ENCODE results near the gene ASIC4. TPM values are rescaled to one million over a fixed set of nuclear protein-coding genes. Genes with fewer than 3 reads are reported as not detected.

Gene ASIC4
- total RNA-seq, 1 experiment from 2014 or later, result 0.45 TPM

GRCh38 chr2:219485201-219485580, 29.1 kb upstream of the ASIC4 start:
- H3K27me3 ChIP-seq (replicated peaks; ENCODE audit: insufficient read depth, low read depth, low read length, poor library complexity), result peaks cover 15% of the 10 kb centered on the region

DNA sequence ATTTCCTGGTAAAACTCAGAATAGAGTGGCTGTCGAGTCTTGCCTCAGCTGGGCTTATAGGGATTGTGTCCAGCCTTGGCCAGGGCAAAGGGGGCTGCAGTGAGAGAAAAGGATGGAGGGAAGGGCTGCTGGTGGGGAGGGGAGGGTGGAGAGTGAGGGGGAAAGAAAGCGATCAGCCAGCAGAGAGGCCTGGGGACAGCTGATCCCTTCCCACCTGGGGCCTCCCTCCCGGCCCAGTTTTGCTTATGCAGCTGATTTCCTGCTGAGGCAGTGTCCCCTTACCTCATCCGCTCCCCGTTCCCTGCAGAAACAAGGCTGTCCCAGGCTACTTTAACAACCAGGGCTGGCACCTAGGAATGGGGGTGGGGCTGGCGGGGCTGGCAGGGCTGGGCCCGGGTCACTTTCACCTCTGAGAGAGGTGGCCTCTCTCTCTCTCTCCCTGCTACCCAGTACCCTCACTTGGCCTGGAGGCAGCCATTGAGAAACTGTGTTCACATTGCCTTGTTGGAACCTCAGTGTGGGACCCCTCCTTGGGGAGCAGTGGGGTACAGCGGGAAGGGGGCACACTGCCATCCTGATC, 27.8 kb upstream of the ASIC4 start:
- DNase-seq (ENCODE audit: low spot score), result no peak
- ChIA-PET CTCF (interaction anchor here (1.9 kb wide), 1 partner anchor 9 kb away, joined by 6 read pairs; a partner anchor contains a TSS), POLR2A (ENCODE audit: low non-redundant PET) (interaction anchor here (0.6 kb wide), 1 partner anchor 25 kb away, joined by 4 read pairs; no protein-coding TSS in a partner anchor)
- no peak overlapping the region for H3K4me3 ChIP-seq (ENCODE audit: low read depth, low read length, poor library complexity, severe bottlenecking)
- TF ChIP-seq, protein P1, sequence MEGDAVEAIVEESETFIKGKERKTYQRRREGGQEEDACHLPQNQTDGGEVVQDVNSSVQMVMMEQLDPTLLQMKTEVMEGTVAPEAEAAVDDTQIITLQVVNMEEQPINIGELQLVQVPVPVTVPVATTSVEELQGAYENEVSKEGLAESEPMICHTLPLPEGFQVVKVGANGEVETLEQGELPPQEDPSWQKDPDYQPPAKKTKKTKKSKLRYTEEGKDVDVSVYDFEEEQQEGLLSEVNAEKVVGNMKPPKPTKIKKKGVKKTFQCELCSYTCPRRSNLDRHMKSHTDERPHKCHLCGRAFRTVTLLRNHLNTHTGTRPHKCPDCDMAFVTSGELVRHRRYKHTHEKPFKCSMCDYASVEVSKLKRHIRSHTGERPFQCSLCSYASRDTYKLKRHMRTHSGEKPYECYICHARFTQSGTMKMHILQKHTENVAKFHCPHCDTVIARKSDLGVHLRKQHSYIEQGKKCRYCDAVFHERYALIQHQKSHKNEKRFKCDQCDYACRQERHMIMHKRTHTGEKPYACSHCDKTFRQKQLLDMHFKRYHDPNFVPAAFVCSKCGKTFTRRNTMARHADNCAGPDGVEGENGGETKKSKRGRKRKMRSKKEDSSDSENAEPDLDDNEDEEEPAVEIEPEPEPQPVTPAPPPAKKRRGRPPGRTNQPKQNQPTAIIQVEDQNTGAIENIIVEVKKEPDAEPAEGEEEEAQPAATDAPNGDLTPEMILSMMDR (conservative IDR thresholded peaks at IDR 0.05; ENCODE audit: low read depth, low read length), result no peak
- TF ChIP-seq EZH2 (IDR thresholded peaks at IDR 0.05; ENCODE audit: borderline replicate concordance, low read depth, low read length, poor library complexity, severe bottlenecking), result no peak
- intact Hi-C loops (cut with micrococcal nuclease; ENCODE audit: unreplicated experiment), result no loop called here
- no peak overlapping the region for H3K27ac ChIP-seq (ENCODE audit: low read depth, low read length, poor library complexity, severe bottlenecking)
- peaks cover 11% of the 10 kb centered on the region for H3K4me1 ChIP-seq (ENCODE audit: insufficient read depth, low read length, poor library complexity, severe bottlenecking)
- H3K27me3 ChIP-seq (replicated peaks; ENCODE audit: insufficient read depth, low read depth, low read length, poor library complexity), result peaks cover 15% of the 10 kb centered on the region
- H3K9me3 ChIP-seq (ENCODE audit: low read depth, low read length, poor library complexity, severe bottlenecking), result no peaks in the 10 kb centered on the region
- no TSS peak for BruUV-seq (replicated peaks)
- H3K36me3 ChIP-seq (ENCODE audit: insufficient read depth, low read length, poor library complexity, severe bottlenecking), result no peaks in the 10 kb centered on the region

More at GRCh38 chr2:219485201-219485580, 29.1 kb upstream of the ASIC4 start:
- Histone ChIP-seq H3K27ac (ENCODE audit: low read depth, low read length, poor library complexity, severe bottlenecking) (no peak overlapping the region), H3K4me1 (ENCODE audit: insufficient read depth, low read length, poor library complexity, severe bottlenecking) (peaks cover 5% of the 10 kb centered on the region), H3K4me3 (ENCODE audit: low read depth, low read length, poor library complexity, severe bottlenecking) (no peak overlapping the region), H3K36me3 (ENCODE audit: insufficient read depth, low read length, poor library complexity, severe bottlenecking) (no peaks in the 10 kb centered on the region), H3K9me3 (ENCODE audit: low read depth, low read length, poor library complexity, severe bottlenecking) (no peaks in the 10 kb centered on the region)
- TF ChIP-seq EZH2 (IDR thresholded peaks at IDR 0.05; ENCODE audit: borderline replicate concordance, low read depth, low read length, poor library complexity, severe bottlenecking), result no peak
- TF ChIP-seq, protein P1 (conservative IDR thresholded peaks at IDR 0.05; ENCODE audit: low read depth, low read length), result no peak
- DNase-seq (ENCODE audit: low spot score), result no peak
- BruUV-seq (replicated peaks), result no TSS peak
- POLR2A ChIA-PET (ENCODE audit: low non-redundant PET), result interaction anchor here (0.6 kb wide), 1 partner anchor 11 kb away, joined by 9 read pairs; a partner anchor contains a TSS
- CTCF ChIA-PET, result no interaction called here
- intact Hi-C loops (cut with micrococcal nuclease; ENCODE audit: unreplicated experiment), result no loop called here

DNA sequence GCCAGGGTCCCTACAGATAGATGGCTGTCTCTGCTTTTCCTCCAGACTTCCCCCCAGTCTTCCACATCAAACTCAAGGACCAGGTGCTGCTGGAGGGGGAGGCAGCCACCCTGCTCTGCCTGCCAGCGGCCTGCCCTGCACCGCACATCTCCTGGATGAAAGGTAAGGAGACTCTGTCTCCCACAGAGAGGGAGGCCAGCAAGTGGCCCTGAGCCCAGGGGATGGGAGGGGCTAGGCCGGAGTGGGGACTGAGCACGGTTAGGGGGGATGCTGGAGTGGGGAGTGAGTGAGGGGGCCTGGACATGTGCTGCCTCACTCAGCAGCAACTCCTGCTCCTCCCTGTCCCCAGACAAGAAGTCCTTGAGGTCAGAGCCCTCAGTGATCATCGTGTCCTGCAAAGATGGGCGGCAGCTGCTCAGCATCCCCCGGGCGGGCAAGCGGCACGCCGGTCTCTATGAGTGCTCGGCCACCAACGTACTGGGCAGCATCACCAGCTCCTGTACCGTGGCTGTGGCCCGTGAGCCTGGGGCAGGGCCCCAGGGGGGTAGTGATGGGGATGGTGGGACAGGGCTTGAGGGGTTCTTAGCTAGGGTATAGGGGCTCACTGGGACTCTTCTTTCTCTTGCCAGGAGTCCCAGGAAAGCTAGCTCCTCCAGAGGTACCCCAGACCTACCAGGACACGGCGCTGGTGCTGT, 26.0 kb upstream of the ASIC4 start:
- TF ChIP-seq EZH2 (IDR thresholded peaks at IDR 0.05; ENCODE audit: borderline replicate concordance, low read depth, low read length, poor library complexity, severe bottlenecking), result no peak
- TF ChIP-seq, protein P1 (conservative IDR thresholded peaks at IDR 0.05; ENCODE audit: low read depth, low read length), result no peak
- H3K27me3 ChIP-seq (replicated peaks; ENCODE audit: insufficient read depth, low read depth, low read length, poor library complexity), result peaks cover 15% of the 10 kb centered on the region
- intact Hi-C loops (cut with micrococcal nuclease; ENCODE audit: unreplicated experiment), result no loop called here
- ChIA-PET POLR2A (ENCODE audit: low non-redundant PET) (no interaction called here), CTCF (interaction anchor here (1.2 kb wide), 1 partner anchor 42 kb away, joined by 5 read pairs; no protein-coding TSS in a partner anchor)
- no peaks in the 10 kb centered on the region for H3K9me3 ChIP-seq (ENCODE audit: low read depth, low read length, poor library complexity, severe bottlenecking)
- no TSS peak for BruUV-seq (replicated peaks)
- H3K4me3 ChIP-seq (ENCODE audit: low read depth, low read length, poor library complexity, severe bottlenecking), result no peak overlapping the region
- peaks cover 12% of the 10 kb centered on the region for H3K4me1 ChIP-seq (ENCODE audit: insufficient read depth, low read length, poor library complexity, severe bottlenecking)
- no peak overlapping the region for H3K27ac ChIP-seq (ENCODE audit: low read depth, low read length, poor library complexity, severe bottlenecking)
- H3K36me3 ChIP-seq (ENCODE audit: insufficient read depth, low read length, poor library complexity, severe bottlenecking), result no peaks in the 10 kb centered on the region
- DNase-seq (ENCODE audit: low spot score), result no peak

Measured in A673 (cell line).